ENCODE results near the gene MSRB1. TPM values are rescaled to one million over a fixed set of nuclear protein-coding genes. Genes with fewer than 3 reads are reported as not detected.

MSRB1 gene
- total and polyA plus RNA-seq, 2 of the 13 experiments (the other 11 are each of a cell fraction or from before 2014, with no cell fraction given) = 32.1 to 75.4 TPM

DNA sequence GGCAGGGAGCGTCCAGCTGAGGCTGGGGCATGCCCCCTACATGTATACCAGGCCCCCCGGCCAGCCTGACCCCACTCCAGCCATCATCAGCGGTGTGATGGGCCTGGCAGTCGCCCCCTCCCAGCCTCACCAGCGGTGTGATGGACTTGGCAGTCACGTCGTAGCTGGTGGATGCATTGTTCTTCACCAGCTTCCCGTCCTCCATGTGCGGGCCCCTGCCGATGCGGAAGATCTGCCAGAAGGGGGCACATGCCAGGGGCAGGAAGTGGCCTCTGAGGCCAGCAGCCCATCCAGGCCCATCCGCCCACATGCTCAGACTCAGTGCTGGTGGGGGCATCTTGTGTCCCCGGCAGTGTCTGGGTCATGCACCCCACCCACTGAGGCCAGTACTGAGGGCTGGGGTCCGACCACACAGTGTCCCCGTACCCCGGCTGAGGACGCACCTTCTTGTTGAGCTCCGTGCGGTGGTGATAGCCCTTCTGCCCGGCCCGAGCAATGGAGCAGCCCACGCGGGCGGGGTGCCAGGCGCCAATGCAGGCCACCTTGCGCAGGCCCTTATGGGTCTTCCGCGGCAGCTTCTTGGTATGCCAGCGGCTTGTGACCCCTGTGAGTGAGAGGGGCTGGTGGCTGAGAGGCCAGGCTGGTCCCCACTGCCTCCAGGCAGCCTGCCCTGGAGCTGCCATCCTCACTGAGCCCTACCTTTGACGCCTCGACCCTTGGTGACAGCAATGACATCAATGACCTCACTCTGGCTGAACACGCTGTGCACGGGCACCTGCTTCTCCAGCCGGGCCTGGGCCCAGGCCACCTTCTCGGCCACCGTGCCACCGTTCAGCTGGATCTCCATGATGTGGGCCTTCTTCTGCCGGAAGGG lies 3.7 kb upstream of the MSRB1 start (continued):
- TF ChIP-seq, protein P1, sequence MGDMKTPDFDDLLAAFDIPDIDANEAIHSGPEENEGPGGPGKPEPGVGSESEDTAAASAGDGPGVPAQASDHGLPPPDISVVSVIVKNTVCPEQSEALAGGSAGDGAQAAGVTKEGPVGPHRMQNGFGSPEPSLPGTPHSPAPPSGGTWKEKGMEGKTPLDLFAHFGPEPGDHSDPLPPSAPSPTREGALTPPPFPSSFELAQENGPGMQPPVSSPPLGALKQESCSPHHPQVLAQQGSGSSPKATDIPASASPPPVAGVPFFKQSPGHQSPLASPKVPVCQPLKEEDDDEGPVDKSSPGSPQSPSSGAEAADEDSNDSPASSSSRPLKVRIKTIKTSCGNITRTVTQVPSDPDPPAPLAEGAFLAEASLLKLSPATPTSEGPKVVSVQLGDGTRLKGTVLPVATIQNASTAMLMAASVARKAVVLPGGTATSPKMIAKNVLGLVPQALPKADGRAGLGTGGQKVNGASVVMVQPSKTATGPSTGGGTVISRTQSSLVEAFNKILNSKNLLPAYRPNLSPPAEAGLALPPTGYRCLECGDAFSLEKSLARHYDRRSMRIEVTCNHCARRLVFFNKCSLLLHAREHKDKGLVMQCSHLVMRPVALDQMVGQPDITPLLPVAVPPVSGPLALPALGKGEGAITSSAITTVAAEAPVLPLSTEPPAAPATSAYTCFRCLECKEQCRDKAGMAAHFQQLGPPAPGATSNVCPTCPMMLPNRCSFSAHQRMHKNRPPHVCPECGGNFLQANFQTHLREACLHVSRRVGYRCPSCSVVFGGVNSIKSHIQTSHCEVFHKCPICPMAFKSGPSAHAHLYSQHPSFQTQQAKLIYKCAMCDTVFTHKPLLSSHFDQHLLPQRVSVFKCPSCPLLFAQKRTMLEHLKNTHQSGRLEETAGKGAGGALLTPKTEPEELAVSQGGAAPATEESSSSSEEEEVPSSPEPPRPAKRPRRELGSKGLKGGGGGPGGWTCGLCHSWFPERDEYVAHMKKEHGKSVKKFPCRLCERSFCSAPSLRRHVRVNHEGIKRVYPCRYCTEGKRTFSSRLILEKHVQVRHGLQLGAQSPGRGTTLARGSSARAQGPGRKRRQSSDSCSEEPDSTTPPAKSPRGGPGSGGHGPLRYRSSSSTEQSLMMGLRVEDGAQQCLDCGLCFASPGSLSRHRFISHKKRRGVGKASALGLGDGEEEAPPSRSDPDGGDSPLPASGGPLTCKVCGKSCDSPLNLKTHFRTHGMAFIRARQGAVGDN (CRISPR knock-in tag; IDR thresholded peaks at IDR 0.05) = peak; percentile 51
- TF ChIP-seq GABPA (IDR thresholded peaks at IDR 0.05; ENCODE audit: low read depth, low read length) (no peak), GABPA (CRISPR knock-in tag; IDR thresholded peaks at IDR 0.05; ENCODE audit: low read depth) (0 out of 2 replicates have a peak, but pooled peaks have one; percentile 22), PAX8 (CRISPR knock-in tag; IDR thresholded peaks at IDR 0.05; ENCODE audit: borderline replicate concordance) (no peak)
- TF ChIP-seq, protein P2, sequence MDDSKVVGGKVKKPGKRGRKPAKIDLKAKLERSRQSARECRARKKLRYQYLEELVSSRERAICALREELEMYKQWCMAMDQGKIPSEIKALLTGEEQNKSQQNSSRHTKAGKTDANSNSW (CRISPR knock-in tag; IDR thresholded peaks at IDR 0.05; ENCODE audit: borderline replicate concordance) = 0 out of 2 replicates have a peak, but pooled peaks have one; percentile 31
- TF ChIP-seq, protein P3, sequence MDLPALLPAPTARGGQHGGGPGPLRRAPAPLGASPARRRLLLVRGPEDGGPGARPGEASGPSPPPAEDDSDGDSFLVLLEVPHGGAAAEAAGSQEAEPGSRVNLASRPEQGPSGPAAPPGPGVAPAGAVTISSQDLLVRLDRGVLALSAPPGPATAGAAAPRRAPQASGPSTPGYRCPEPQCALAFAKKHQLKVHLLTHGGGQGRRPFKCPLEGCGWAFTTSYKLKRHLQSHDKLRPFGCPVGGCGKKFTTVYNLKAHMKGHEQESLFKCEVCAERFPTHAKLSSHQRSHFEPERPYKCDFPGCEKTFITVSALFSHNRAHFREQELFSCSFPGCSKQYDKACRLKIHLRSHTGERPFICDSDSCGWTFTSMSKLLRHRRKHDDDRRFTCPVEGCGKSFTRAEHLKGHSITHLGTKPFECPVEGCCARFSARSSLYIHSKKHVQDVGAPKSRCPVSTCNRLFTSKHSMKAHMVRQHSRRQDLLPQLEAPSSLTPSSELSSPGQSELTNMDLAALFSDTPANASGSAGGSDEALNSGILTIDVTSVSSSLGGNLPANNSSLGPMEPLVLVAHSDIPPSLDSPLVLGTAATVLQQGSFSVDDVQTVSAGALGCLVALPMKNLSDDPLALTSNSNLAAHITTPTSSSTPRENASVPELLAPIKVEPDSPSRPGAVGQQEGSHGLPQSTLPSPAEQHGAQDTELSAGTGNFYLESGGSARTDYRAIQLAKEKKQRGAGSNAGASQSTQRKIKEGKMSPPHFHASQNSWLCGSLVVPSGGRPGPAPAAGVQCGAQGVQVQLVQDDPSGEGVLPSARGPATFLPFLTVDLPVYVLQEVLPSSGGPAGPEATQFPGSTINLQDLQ (CRISPR knock-in tag; IDR thresholded peaks at IDR 0.05) = no peak
- TF ChIP-seq, protein P4, sequence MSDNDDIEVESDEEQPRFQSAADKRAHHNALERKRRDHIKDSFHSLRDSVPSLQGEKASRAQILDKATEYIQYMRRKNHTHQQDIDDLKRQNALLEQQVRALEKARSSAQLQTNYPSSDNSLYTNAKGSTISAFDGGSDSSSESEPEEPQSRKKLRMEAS (IDR thresholded peaks at IDR 0.05) = 0 out of 2 replicates have a peak, but pooled peaks have one; percentile 19

Data from HepG2 (cell line).